ENCODE results near the gene PHKA1.
"Not testable (repeated sequence)": the region's sequence is repeated elsewhere in the genome, so short reads cannot be mapped to it uniquely, and the experiment has no call there.

Gene PHKA1

GRCh38 chrX:72569786-72570185 lies 144.3 kb downstream of the PHKA1 start:
- no peak for DNase-seq (ENCODE audit: low spot score)

GRCh38 chrX:72568406-72569092 lies 145.6 kb downstream of the PHKA1 start:
- DNase-seq (ENCODE audit: low spot score): no peak

GRCh38 chrX:72566448-72566847 lies 147.7 kb downstream of the PHKA1 start:
- no peak for DNase-seq (ENCODE audit: low spot score)

- DNase-seq (ENCODE audit: low spot score): not testable (repeated sequence)
Measured at GRCh38 chrX:72559655-72560054, 154.5 kb downstream of the PHKA1 start.

GRCh38 chrX:72554448-72555140 lies 159.5 kb downstream of the PHKA1 start:
- DNase-seq (ENCODE audit: low spot score): peak; percentile 0

- not testable (repeated sequence) for DNase-seq (ENCODE audit: low spot score)
Measured at GRCh38 chrX:72552443-72552842, 161.7 kb downstream of the PHKA1 start.

- no peak for DNase-seq (ENCODE audit: low spot score)
Measured at GRCh38 chrX:72545990-72546389, 168.1 kb downstream of the PHKA1 start.

- DNase-seq (ENCODE audit: low spot score): peak; percentile 37
Measured at GRCh38 chrX:72540318-72540717, 173.8 kb downstream of the PHKA1 start.

GRCh38 chrX:72539822-72540221 lies 174.3 kb downstream of the PHKA1 start:
- no peak for DNase-seq (ENCODE audit: low spot score)

- no peak for DNase-seq (ENCODE audit: low spot score)
Measured at GRCh38 chrX:72536542-72536941, 177.6 kb downstream of the PHKA1 start.

GRCh38 chrX:72532366-72532765 lies 181.7 kb downstream of the PHKA1 start:
- DNase-seq (ENCODE audit: low spot score): no peak
